ENCODE measurements around the gene SLC25A5. TPM values are rescaled to one million over a fixed set of nuclear protein-coding genes. Genes with fewer than 3 reads are reported as not detected.
A peak's percentile ranks its signal among the peaks of the same experiment; 100 is the strongest.

The SLC25A5 gene
- total and polyA plus RNA-seq, 4 donors = 169 to 430 (median 299) TPM

GRCh38 chrX:119495734-119496726, 27.8 kb downstream of the SLC25A5 start:
- no peak for TF ChIP-seq CTCF (IDR thresholded peaks at IDR 0.05; ENCODE audit: control extremely low read depth, extremely low read depth)
- Histone ChIP-seq H3K36me3 (ENCODE audit: control insufficient read depth in 4 of 4, insufficient read depth in 4 of 4, low read length in 4 of 4) (no peaks in the 10 kb centered on the region), H3K27me3 (ENCODE audit: control insufficient read depth in 3 of 3, insufficient read depth in 3 of 3, low read length in 2 of 3) (no peaks in the 10 kb centered on the region), H3K4me1 (ENCODE audit: control insufficient read depth in 5 of 5, insufficient read depth in 5 of 5, low read length in 5 of 5) (no peaks in the 10 kb centered on the region), H3K9me3 (ENCODE audit: control insufficient read depth in 4 of 4, insufficient read depth in 3 of 4, low read length in 3 of 4) (no peaks in the 10 kb centered on the region), H3K4me3 (no peak overlapping the region), H3K27ac (ENCODE audit: low read depth in 1 of 2, low read length in 1 of 2) (peak overlapping the region in 1 of 2 donors; percentile 32), H3K9ac (ENCODE audit: insufficient read depth in 1 of 2, low read length in 2 of 2) (no peak overlapping the region)
- DNase-seq = no peak
- no peak for ATAC-seq (ENCODE audit: insufficient read depth, low FRiP score)
- 50 to 58% methylated on average over 10 of the region's 10 CpGs for WGBS, 2 donors

GRCh38 chrX:119497185-119497584, 28.9 kb downstream of the SLC25A5 start:
- ATAC-seq (ENCODE audit: insufficient read depth, low FRiP score) = no peak
- no peak for TF ChIP-seq CTCF (IDR thresholded peaks at IDR 0.05; ENCODE audit: control extremely low read depth, extremely low read depth)
- Histone ChIP-seq H3K4me3 (no peak overlapping the region), H3K36me3 (ENCODE audit: control insufficient read depth in 4 of 4, insufficient read depth in 4 of 4, low read length in 4 of 4) (no peaks in the 10 kb centered on the region), H3K9me3 (ENCODE audit: control insufficient read depth in 4 of 4, insufficient read depth in 3 of 4, low read length in 3 of 4) (no peaks in the 10 kb centered on the region), H3K4me1 (ENCODE audit: control insufficient read depth in 5 of 5, insufficient read depth in 5 of 5, low read length in 5 of 5) (peaks cover 0 to 3% (median 0%) of the 10 kb centered on the region in 5 donors), H3K27ac (ENCODE audit: low read depth in 1 of 2, low read length in 1 of 2) (no peak overlapping the region), H3K9ac (ENCODE audit: insufficient read depth in 1 of 2, low read length in 2 of 2) (no peak overlapping the region), H3K27me3 (ENCODE audit: control insufficient read depth in 3 of 3, insufficient read depth in 3 of 3, low read length in 2 of 3) (no peaks in the 10 kb centered on the region)
- no peak for DNase-seq
- 50% methylated on average over 1 of the region's 1 CpG for WGBS, 2 donors

- TF ChIP-seq CTCF (IDR thresholded peaks at IDR 0.05; ENCODE audit: control extremely low read depth, extremely low read depth) = no peak
- Histone ChIP-seq H3K27ac (ENCODE audit: low read depth in 1 of 2, low read length in 1 of 2) (peak overlapping the region in 1 of 2 donors; percentile 73), H3K9ac (ENCODE audit: insufficient read depth in 1 of 2, low read length in 2 of 2) (no peak overlapping the region), H3K27me3 (ENCODE audit: control insufficient read depth in 3 of 3, insufficient read depth in 3 of 3, low read length in 2 of 3) (no peaks in the 10 kb centered on the region), H3K9me3 (ENCODE audit: control insufficient read depth in 4 of 4, insufficient read depth in 3 of 4, low read length in 3 of 4) (no peaks in the 10 kb centered on the region), H3K4me1 (ENCODE audit: control insufficient read depth in 5 of 5, insufficient read depth in 5 of 5, low read length in 5 of 5) (peaks cover 0 to 5% (median 0%) of the 10 kb centered on the region in 5 donors), H3K4me3 (no peak overlapping the region), H3K36me3 (ENCODE audit: control insufficient read depth in 4 of 4, insufficient read depth in 4 of 4, low read length in 4 of 4) (no peaks in the 10 kb centered on the region)
- WGBS, 2 donors = 78 to 94% methylated on average over 13 of the region's 13 CpGs
- ATAC-seq (ENCODE audit: insufficient read depth, low FRiP score) (no peak), DNase-seq (no peak)
Observed at GRCh38 chrX:119500061-119500800, 32.0 kb downstream of the SLC25A5 start.

Data from lung (tissue), 12 donors.